Measurements from ENCODE around the gene GPR45. TPM values are rescaled to one million over a fixed set of nuclear protein-coding genes. Genes with fewer than 3 reads are reported as not detected.

Gene GPR45
- polyA plus RNA-seq: not detected

GRCh38 chr2:105241443-105241842, at the start of gene GPR45:
Gene GPR45 (plus strand): TSS chr2:105241743. CDS start chr2:105241859, 116 bp downstream.
- WGBS, 3 donors: 81 to 89% (median 88%) methylated on average over 10 of the region's 10 CpGs

GRCh38 chr2:105194022-105194675, 47.4 kb upstream of the GPR45 start:
- H3K27ac ChIP-seq (ENCODE audit: low read depth, low read length): no peak overlapping the region
- WGBS, 3 donors: 15 to 41% (median 37%) methylated on average over 14 of the region's 14 CpGs

More at GRCh38 chr2:105241443-105241842, at the start of gene GPR45:
- no peak within 1 kb of the TSS for H3K27ac ChIP-seq (ENCODE audit: low read depth, low read length)

- 95 to 97% (median 96%) methylated on average over 4 of the region's 4 CpGs for WGBS, 3 donors
- no peak overlapping the region for H3K27ac ChIP-seq (ENCODE audit: low read depth, low read length)
Measured at GRCh38 chr2:105196651-105197050, 44.9 kb upstream of the GPR45 start.

GRCh38 chr2:105215586-105216192, 25.9 kb upstream of the GPR45 start:
- 61 to 69% (median 66%) methylated on average over 5 of the region's 5 CpGs for WGBS, 3 donors
- no peak overlapping the region for H3K27ac ChIP-seq (ENCODE audit: low read depth, low read length)

- 68 to 88% (median 70%) methylated on average over 3 of the region's 3 CpGs for WGBS, 3 donors
- no peak overlapping the region for H3K27ac ChIP-seq (ENCODE audit: low read depth, low read length)
Measured at GRCh38 chr2:105220604-105221003, 20.9 kb upstream of the GPR45 start.

- 75 to 80% (median 77%) methylated on average over 9 of the region's 9 CpGs for WGBS, 3 donors
- no peak overlapping the region for H3K27ac ChIP-seq (ENCODE audit: low read depth, low read length)
Measured at GRCh38 chr2:105224444-105224843, 17.1 kb upstream of the GPR45 start.

- no peak overlapping the region for H3K27ac ChIP-seq (ENCODE audit: low read depth, low read length)
- 47 to 71% (median 71%) methylated on average over 3 of the region's 3 CpGs for WGBS, 3 donors
Measured at GRCh38 chr2:105231232-105231619, 10.3 kb upstream of the GPR45 start.

GRCh38 chr2:105235388-105236059, 6.0 kb upstream of the GPR45 start:
- no peak overlapping the region for H3K27ac ChIP-seq (ENCODE audit: low read depth, low read length)
- WGBS, 3 donors: 7 to 12% (median 9%) methylated on average over 12 of the region's 12 CpGs

- 35 to 45% (median 44%) methylated on average over 5 of the region's 5 CpGs for WGBS, 3 donors
- no peak overlapping the region for H3K27ac ChIP-seq (ENCODE audit: low read depth, low read length)
Measured at GRCh38 chr2:105236060-105236424, 5.5 kb upstream of the GPR45 start.

GRCh38 chr2:105237045-105237765, 4.3 kb upstream of the GPR45 start:
- H3K27ac ChIP-seq (ENCODE audit: low read depth, low read length): no peak overlapping the region
- 62 to 76% (median 62%) methylated on average over 39 to 41 of the region's 41 CpGs for WGBS, 3 donors

GRCh38 chr2:105238664-105239240, 2.8 kb upstream of the GPR45 start:
- 71 to 74% (median 74%) methylated on average over 14 of the region's 14 CpGs for whole genome bisulfite sequencing, 3 donors
- no peak overlapping the region for H3K27ac ChIP-seq (ENCODE audit: low read depth, low read length)

GRCh38 chr2:105239924-105240323, 1.6 kb upstream of the GPR45 start:
- no peak overlapping the region for H3K27ac ChIP-seq (ENCODE audit: low read depth, low read length)
- WGBS, 3 donors: 82 to 100% (median 88%) methylated on average over 2 of the region's 2 CpGs

- WGBS, 3 donors: 95 to 96% (median 96%) methylated on average over 50 of the region's 50 CpGs
- H3K27ac ChIP-seq (ENCODE audit: low read depth, low read length): no peak overlapping the region
Measured at GRCh38 chr2:105242286-105242993, 897 bp downstream of the GPR45 start.

GRCh38 chr2:105243961-105244360, 2.4 kb downstream of the GPR45 start:
- 56 to 73% (median 70%) methylated on average over 5 of the region's 5 CpGs for WGBS, 3 donors
- no peak overlapping the region for H3K27ac ChIP-seq (ENCODE audit: low read depth, low read length)

GRCh38 chr2:105244451-105244850, 2.9 kb downstream of the GPR45 start:
- no peak overlapping the region for H3K27ac ChIP-seq (ENCODE audit: low read depth, low read length)
- 57 to 88% (median 60%) methylated on average over 3 of the region's 3 CpGs for WGBS, 3 donors

- H3K27ac ChIP-seq (ENCODE audit: low read depth, low read length): no peak overlapping the region
- WGBS, 3 donors: 58 to 78% (median 77%) methylated on average over 4 of the region's 4 CpGs
Measured at GRCh38 chr2:105248316-105249070, 7.0 kb downstream of the GPR45 start.

GRCh38 chr2:105249181-105249580, 7.6 kb downstream of the GPR45 start:
- 59 to 80% (median 68%) methylated on average over 5 of the region's 5 CpGs for WGBS, 3 donors
- H3K27ac ChIP-seq (ENCODE audit: low read depth, low read length): no peak overlapping the region
